ENCODE results near the gene FARP1.
"Not testable (repeated sequence)": the region's sequence is repeated elsewhere in the genome, so short reads cannot be mapped to it uniquely, and the experiment has no call there.

FARP1 gene

DNA sequence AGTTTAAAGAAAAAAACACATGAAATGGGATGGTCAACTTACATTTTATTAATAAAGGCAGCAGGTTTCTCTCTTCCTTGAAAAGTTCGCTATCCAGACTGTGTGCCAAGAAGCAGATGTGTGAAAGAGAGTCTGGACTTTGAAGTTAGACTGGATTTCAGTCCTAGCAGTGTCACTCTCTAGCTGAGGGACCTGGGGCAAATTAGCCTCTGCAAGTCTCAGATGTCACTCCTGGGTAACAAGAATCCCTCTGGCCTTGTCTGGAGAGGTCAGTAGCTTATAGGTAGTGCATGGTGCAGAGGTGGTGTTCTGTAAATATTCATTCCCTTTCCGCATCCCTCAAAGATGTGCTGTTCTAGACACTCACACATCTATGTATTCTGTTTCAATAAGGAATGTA, 221.8 kb downstream of the FARP1 start:
- DNase-seq (ENCODE audit: low spot score): no peak

GRCh38 chr13:98365302-98365701, 222.4 kb downstream of the FARP1 start:
- no peak for DNase-seq (ENCODE audit: low spot score)

DNA sequence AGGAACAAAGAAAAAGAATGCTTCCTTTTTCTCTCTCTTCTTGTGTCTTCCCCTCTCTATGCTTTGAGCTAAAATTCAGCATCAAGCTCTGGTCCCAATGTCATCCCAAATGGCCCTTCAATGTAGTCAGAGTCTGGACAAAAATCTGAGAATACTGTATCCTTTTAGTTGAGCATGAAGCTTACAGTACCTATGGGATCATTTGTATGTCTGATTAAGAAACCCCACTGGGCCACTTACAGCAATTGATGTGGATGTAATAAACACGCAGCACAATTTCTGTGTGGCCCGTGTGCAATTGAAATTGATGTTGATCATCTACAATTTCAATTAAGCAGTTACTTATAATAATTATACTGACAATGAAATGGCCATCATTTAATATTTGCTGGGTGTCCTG, 223.1 kb downstream of the FARP1 start:
- no peak for DNase-seq (ENCODE audit: low spot score)

- no peak for DNase-seq (ENCODE audit: low spot score)
Measured at GRCh38 chr13:98366443-98366842, 223.5 kb downstream of the FARP1 start.

- no peak for DNase-seq (ENCODE audit: low spot score)
Measured at GRCh38 chr13:98366959-98367358, 224.1 kb downstream of the FARP1 start.

DNA sequence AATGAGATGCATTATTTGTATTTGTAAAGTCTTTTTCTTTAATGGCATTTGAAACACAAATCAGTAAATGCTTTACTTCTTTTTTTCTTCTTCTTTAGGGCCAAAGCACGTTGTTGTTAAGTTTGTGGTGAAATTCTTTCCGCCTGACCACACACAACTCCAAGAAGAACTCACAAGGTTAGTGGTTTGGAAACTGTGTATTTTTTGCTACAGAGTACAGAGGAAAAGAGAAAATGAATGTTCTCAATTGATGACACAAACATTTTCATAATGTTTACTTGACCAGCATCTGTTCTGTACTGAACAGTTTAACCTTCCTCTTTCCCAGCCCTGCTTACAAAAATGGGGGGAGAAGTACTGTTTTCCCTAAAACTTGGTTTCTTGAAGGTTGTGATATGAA, 225.1 kb downstream of the FARP1 start:
- no peak for DNase-seq (ENCODE audit: low spot score)

GRCh38 chr13:98369520-98369919, 226.6 kb downstream of the FARP1 start:
- not testable (repeated sequence) for DNase-seq (ENCODE audit: low spot score)

DNA sequence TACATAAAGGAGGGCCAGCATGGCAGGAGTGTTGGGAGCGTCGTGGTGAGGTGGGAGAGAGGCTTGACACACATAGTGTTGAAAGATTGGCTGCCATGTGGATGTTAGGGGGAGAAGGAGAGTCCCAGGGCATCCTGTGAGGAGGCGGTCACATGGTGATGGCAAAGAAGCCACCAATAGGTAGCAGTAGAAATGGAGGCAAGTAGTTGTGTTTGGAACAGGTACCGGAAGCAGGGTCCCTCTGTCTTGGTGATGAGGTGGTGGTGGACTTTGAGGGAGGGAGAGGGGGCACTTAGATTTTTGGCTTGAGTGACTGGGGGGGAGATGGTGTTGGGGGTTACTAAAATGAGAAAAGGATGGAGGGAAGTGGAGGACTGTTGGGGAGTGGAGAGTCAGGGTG, 227.4 kb downstream of the FARP1 start:
- no peak for DNase-seq (ENCODE audit: low spot score)

GRCh38 chr13:98370806-98371515, 228.1 kb downstream of the FARP1 start:
- no peak for DNase-seq (ENCODE audit: low spot score)

DNA sequence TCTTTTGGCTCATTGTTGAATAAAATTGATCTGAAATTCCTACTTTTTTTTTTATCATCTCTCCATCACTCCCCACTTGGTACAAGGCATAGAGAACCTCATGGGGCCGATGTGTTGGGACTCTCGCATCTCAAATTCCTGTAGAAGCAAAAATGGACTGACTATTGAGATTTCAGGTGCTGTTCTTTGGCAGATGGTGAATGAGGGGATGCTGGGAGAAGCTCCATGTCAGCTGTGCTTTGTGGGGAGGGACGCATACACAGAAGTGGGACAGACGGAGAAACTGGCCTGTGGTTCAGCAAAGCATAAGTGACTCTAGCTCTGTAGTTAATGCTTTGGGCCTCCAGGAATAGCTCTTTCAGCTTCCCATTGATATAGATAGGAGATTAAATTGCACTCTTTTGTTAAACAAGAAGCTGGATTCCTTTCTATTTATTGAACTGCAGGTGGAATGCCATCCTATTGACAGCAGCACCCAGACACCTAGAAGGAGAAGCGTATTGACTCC, 228.7 kb downstream of the FARP1 start:
- no peak for DNase-seq (ENCODE audit: low spot score)

- no peak for DNase-seq (ENCODE audit: low spot score)
Measured at GRCh38 chr13:98372876-98373275, 230.0 kb downstream of the FARP1 start.

GRCh38 chr13:98374750-98375149, 231.9 kb downstream of the FARP1 start:
- no peak for DNase-seq (ENCODE audit: low spot score)

GRCh38 chr13:98377635-98378378, 234.9 kb downstream of the FARP1 start:
- no peak for DNase-seq (ENCODE audit: low spot score)

DNA sequence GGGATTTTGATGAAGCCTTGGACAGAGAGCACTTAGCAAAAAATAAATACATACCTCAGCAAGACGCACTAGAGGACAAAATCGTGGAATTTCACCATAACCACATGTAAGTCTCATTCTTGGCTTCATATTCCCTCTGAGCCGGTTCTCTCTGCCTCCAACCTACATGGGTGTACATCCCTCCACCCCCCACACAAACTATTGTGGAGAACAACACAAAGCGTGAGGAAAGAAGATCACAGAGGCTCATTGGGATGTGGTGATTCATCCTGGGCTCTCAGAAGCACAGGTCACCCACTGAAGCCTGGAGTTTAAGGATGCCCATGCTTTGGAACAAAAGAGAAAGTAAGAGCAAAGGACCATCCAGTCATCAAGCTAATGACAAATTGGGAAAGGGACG, 241.8 kb downstream of the FARP1 start:
- no peak for DNase-seq (ENCODE audit: low spot score)

DNA sequence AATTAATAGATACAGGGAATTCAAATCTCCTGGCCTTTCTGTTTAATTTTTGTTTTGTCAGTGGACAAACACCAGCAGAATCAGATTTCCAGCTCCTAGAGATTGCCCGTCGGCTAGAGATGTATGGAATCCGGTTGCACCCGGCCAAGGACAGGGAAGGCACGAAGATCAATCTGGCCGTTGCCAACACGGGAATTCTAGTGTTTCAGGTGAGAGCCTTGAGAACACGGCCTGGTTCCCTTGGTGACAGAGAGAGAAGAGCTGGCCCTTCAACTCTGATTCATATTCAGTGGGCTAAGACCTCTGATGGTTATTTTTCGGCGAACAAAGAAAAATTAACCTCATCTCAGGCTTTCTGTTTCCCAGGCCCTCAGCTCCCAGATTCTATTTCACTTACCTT, 242.7 kb downstream of the FARP1 start:
- no peak for DNase-seq (ENCODE audit: low spot score)

DNA sequence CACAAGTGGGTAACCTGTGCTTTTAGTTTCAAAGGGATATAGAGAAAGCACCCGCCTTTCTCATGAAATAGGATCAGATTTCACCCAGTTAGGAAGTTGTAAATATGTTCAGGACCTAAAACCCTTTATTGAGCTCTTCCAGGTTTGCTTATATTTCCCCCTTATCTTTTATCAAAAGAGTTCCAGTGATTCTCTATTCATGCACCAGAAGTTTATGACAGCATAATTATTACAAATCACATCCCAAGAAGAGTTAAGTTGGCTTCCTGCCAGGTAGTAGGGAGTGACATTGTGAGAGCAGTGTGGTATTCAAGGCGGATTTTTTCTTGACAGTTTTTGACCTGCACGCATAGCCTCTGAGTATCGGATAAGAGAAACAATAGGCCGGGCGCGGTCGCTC, 243.7 kb downstream of the FARP1 start:
- DNase-seq (ENCODE audit: low spot score): peak; percentile 25

DNA sequence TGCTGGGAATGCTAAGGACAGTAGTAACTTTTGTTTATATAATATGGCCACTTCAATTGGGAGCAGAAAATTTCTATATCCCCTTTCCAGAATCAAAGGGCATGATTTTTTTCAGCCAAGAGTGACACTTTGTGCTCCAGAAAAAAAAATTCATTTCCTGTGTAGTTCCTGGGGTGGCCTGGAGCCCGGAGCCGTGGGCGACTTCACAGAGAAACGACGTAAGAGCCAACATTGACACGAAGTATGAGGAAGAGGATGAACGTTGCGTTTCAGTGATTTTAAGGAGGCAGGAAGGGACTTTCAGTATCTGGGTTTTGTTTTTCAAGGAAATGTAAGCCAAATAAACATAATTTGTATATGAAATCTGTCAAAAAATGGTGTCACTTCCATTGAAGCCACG, 246.4 kb downstream of the FARP1 start:
- no peak for DNase-seq (ENCODE audit: low spot score)

DNA sequence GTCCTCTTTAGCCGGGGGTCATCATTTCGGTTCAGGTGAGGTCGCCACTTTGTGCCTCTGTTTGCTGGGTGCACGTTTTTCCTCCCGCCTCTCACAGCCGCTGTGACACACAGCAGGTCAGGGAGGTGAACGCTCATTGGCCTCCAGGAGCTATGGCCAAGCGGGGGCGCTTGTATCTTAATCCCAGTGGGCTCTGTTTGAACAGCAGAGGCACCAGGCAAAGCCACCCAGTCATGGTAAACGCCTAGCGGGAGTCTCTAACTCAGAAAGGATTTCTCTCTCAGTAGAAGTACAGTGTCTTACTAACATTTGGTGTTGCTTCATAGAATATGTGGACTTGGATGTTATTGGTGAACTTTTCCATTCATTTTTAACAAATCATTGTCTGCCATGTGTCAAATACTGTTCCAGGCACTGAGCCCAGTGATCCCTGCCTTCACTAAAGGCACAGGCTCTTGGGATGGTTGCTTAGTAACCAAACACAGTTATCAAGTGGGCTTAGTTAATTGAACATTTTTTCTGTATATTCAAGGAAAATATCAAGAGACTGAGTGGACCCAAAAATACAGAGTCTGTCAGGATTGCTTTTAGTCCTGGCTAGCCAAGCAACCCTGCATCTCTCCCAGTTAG, 247.3 kb downstream of the FARP1 start:
- no peak for DNase-seq (ENCODE audit: low spot score)

GRCh38 chr13:98393873-98394272, 251.0 kb downstream of the FARP1 start:
- no peak for DNase-seq (ENCODE audit: low spot score)

GRCh38 chr13:98394820-98395510, 252.1 kb downstream of the FARP1 start:
- DNase-seq (ENCODE audit: low spot score): no peak

GRCh38 chr13:98396071-98396710, 253.3 kb downstream of the FARP1 start:
- DNase-seq (ENCODE audit: low spot score): no peak

DNA sequence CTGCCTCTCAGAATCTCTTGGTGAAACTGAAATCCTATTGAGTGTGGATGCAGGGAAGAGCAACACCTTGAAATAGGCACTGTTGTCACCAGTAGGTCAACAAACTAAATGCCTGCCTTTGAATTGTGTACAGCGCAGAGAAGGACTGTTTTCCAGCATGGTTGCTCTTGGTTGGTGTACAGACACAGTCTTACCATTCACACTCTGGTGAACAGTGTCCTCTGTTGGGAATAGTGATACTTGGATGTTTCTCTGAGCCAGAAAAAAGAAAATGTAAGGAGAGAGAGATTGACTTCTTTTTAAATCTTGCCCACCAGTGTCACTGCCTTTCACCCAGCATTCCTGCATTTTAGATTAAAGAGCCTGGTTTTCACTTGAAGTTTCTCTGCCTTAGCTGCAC, 254.3 kb downstream of the FARP1 start:
- DNase-seq (ENCODE audit: low spot score): no peak
